Panc1 (cell line): ENCODE data around the gene TRAF7. TPM values are rescaled to one million over a fixed set of nuclear protein-coding genes. Genes with fewer than 3 reads are reported as not detected.

ENCODE experiments used
- ATAC-seq: fragments of 200-7000 bp; cut with Tn5 transposase; 2 replicates; pipeline ENCODE4 v1.9.1; 2020; ENCODE audit warnings: mild to moderate bottlenecking, moderate library complexity
- BruUV-seq: library from RNA; stranded (reverse); fragments of 400-500 nt; replicated peaks from 2 replicates; lab custom pipeline; 2021; lab: Mats Ljungman, UMichigan
- CTCF ChIA-PET: fragments of 300-600 bp; sonication (Branson Sonifier 250); formaldehyde crosslinking; loops from one replicate; lab custom pipeline; 2022; ENCODE audit warnings: antibody characterized with exemption; lab: Charles Lee
- POLR2A ChIA-PET: fragments of 300-600 bp; sonication (Branson Sonifier 250); formaldehyde crosslinking; loops from one replicate; lab custom pipeline; 2022; ENCODE audit warnings: antibody characterized with exemption; lab: Charles Lee
- DNase-seq: peaks from one replicate; pipeline ENCODE4 v3.0.0-alpha.2; 2010; ENCODE audit warnings: low read depth, low spot score
- H3K27ac ChIP-seq: 2 replicates; pipeline ENCODE4 v1.5.1; 2011; ENCODE audit warnings: mild to moderate bottlenecking, low read length, inconsistent platforms
- H3K27me3 ChIP-seq: fragments of 200-500 bp; sonication (Bioruptor generic); 2 replicates; pipeline ENCODE4 v1.6.0; 2014; ENCODE audit warnings: low read length, inconsistent platforms; ENCODE audit not compliant: control insufficient read depth, insufficient read depth
- H3K36me3 ChIP-seq: fragments of 200-500 bp; sonication (Bioruptor generic); 2 replicates; pipeline ENCODE4 v1.5.1; 2014; ENCODE audit warnings: inconsistent platforms, mild to moderate bottlenecking, low read length, moderate library complexity; ENCODE audit not compliant: control insufficient read depth, insufficient read depth
- H3K4me1 ChIP-seq: 2 replicates; pipeline ENCODE4 v1.5.1; 2011; ENCODE audit warnings: inconsistent platforms, mild to moderate bottlenecking, low read length, moderate library complexity; ENCODE audit not compliant: control insufficient read depth, insufficient read depth
- H3K4me3 ChIP-seq, 2 experiments: 2 replicates each; pipeline ENCODE4 v1.5.1; 2011 to 2012; ENCODE audit warnings: low read depth in 2 of 2, low read length in 2 of 2, mild to moderate bottlenecking in 2 of 2, inconsistent platforms in 1 of 2, moderate library complexity in 1 of 2
- H3K9me3 ChIP-seq: fragments of 200-500 bp; sonication (Bioruptor generic); 2 replicates; pipeline ENCODE4 v1.5.1; 2014; ENCODE audit warnings: low read depth, mild to moderate bottlenecking, inconsistent platforms, low read length, moderate library complexity; ENCODE audit not compliant: control insufficient read depth, insufficient read depth
- CTCF ChIP-seq: fragments of 450-650 bp; IDR thresholded peaks from 2 replicates; pipeline ENCODE4 v1.5.1; 2017; ENCODE audit warnings: mild to moderate bottlenecking
- POLR2AphosphoS5 ChIP-seq: IDR thresholded peaks from 2 replicates; pipeline ENCODE4 v1.6.1; 2012; ENCODE audit warnings: mild to moderate bottlenecking, low read depth, low read length, moderate library complexity
- REST ChIP-seq, 2 experiments: IDR thresholded peaks; 2 replicates each; pipeline ENCODE4 v1.6.1; 2011 to 2012; ENCODE audit warnings: low read depth in 2 of 2, control low read depth in 1 of 2, low read length in 1 of 2, mild to moderate bottlenecking in 1 of 2, moderate library complexity in 1 of 2; ENCODE audit not compliant: insufficient read depth in 1 of 2
- SIN3A ChIP-seq: IDR thresholded peaks from 2 replicates; pipeline ENCODE4 v1.6.1; 2012; ENCODE audit warnings: low read depth, mild to moderate bottlenecking, low read length, moderate library complexity, borderline replicate concordance; ENCODE audit not compliant: insufficient read depth
- TCF7L2 ChIP-seq: IDR thresholded peaks from 2 replicates; pipeline ENCODE4 v1.6.1; 2011; ENCODE audit warnings: mild to moderate bottlenecking, low read depth, low read length, inconsistent platforms
- in situ Hi-C: cut with HindIII; loops from 2 replicates; pipeline ENCODE4 v1.10.0; 2016; ENCODE audit warnings: low sequenced_read_pairs, low pct_unique_long_range_greater_than_20kb
- intact Hi-C: fragments of 100-400 bp; cut with micrococcal nuclease; formaldehyde crosslinking; loops from one replicate; pipeline ENCODE4 v1.10.0; 2022; ENCODE audit not compliant: unreplicated experiment
- total RNA-seq: library from RNA; stranded (reverse); gene quantifications from one replicate; pipeline ENCODE4 v1.2.1, GENCODE V29; 2021; ENCODE audit not compliant: unreplicated experiment

Gene TRAF7
- total RNA-seq, 1 experiment from 2014 or later = 108 TPM

DNA sequence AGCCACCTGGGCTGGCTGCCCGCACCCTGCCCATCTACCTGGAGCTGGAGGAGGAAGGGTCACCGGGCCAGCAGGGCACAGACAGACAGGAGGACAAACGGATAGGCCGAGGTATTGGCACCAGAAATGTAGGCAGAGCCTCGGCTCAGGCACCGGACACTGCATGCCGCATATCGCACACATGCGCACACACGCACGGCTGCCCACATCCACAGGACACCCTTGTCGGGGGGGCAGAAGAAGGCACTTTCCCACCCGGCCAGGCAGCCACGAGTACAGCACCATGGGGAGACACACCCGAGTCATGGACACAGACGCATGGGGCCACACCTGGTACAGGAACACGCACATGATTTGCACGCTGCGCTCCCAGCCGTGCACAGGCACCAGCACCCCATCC lies 26.4 kb downstream of the TRAF7 start:
- TF ChIP-seq POLR2AphosphoS5 (no peak), SIN3A (no peak), TCF7L2 (no peak), CTCF (no peak), REST (IDR thresholded peaks at IDR 0.05; ENCODE audit: insufficient read depth in 1 of 2, low read depth in 2 of 2, low read length in 1 of 2) (no peak)
- BruUV-seq = no TSS peak
- H3K36me3 ChIP-seq = no peaks in the 10 kb centered on the region
- DNase-seq (no peak), ATAC-seq (no peak)
- H3K27me3 ChIP-seq = no peaks in the 10 kb centered on the region
- H3K4me1 ChIP-seq = no peaks in the 10 kb centered on the region
- H3K27ac ChIP-seq = no peak overlapping the region
- no peak overlapping the region for H3K4me3 ChIP-seq
- ChIA-PET POLR2A (no interaction called here), CTCF (no interaction called here)
- in situ Hi-C loops = no loop called here
- intact Hi-C loops = no loop called here
- no peaks in the 10 kb centered on the region for H3K9me3 ChIP-seq

- no peak for ATAC-seq
- Histone ChIP-seq H3K4me1 (no peaks in the 10 kb centered on the region), H3K36me3 (no peaks in the 10 kb centered on the region), H3K27me3 (no peaks in the 10 kb centered on the region), H3K4me3 (no peak overlapping the region), H3K27ac (no peak overlapping the region), H3K9me3 (no peaks in the 10 kb centered on the region)
- POLR2A ChIA-PET = no interaction called here
- DNase-seq = no peak
- BruUV-seq = no TSS peak
- intact Hi-C loops (no loop called here), in situ Hi-C loops (no loop called here)
- no peak for TF ChIP-seq SIN3A
- no peak for TF ChIP-seq REST (IDR thresholded peaks at IDR 0.05; ENCODE audit: insufficient read depth in 1 of 2, low read depth in 2 of 2, low read length in 1 of 2)
- TF ChIP-seq CTCF = no peak
- TF ChIP-seq POLR2AphosphoS5 = no peak
- no peak for TF ChIP-seq TCF7L2
- CTCF ChIA-PET = no interaction called here
Observed at GRCh38 chr16:2183671-2184070, 28.1 kb downstream of the TRAF7 start.
